Mucosa of descending colon (tissue), 3 donors: ENCODE data around the gene TULP4. TPM values are rescaled to one million over a fixed set of nuclear protein-coding genes. Genes with fewer than 3 reads are reported as not detected.

Source experiments
- ATAC-seq: fragments of 200-7000 bp; cut with Tn5 transposase; one replicate; pipeline ENCODE4 v1.9.1; 2020; ENCODE audit warnings: mild to moderate bottlenecking, moderate library complexity
- DNase-seq, 3 donors: peaks; one replicate each; pipeline ENCODE4 v3.0.0-alpha.2; 2020
- H3K36me3 ChIP-seq: fragments of 200-600 bp; one replicate; pipeline ENCODE4 v1.8.0; 2021; ENCODE audit warnings: low read depth, mild to moderate bottlenecking
- H3K4me1 ChIP-seq: fragments of 200-600 bp; one replicate; pipeline ENCODE4 v1.8.0; 2021; ENCODE audit warnings: low read depth, mild to moderate bottlenecking
- H3K4me3 ChIP-seq: fragments of 200-600 bp; one replicate; pipeline ENCODE4 v1.8.0; 2021; ENCODE audit warnings: mild to moderate bottlenecking
- H3K9me3 ChIP-seq: fragments of 200-600 bp; one replicate; pipeline ENCODE4 v1.8.0; 2021; ENCODE audit warnings: mild to moderate bottlenecking
- CTCF ChIP-seq: fragments of 200-600 bp; IDR thresholded peaks from one replicate; pipeline ENCODE4 v1.8.0; 2022; ENCODE audit warnings: antibody characterized with exemption, mild to moderate bottlenecking
- intact Hi-C, 2 donors: fragments of 100-400 bp; cut with DNase I in 1 of 2; cut with micrococcal nuclease in 1 of 2; formaldehyde crosslinking; loops; one replicate each; pipeline versions ENCODE4 v1.11.0 to v1.11.1; 2022; cut with DNase I, micrococcal nuclease
- total RNA-seq, 3 donors: library from RNA; stranded (reverse); fragmentation: NEBNext Ultra II Directional in 2 of 3; extraction: Animal tissue kit (Norgen Biotek cat#: 25700) in 2 of 3; gene quantifications; one replicate each; pipeline versions ENCODE4 v1.2.1 to v1.2.4, GENCODE V29; 2021 to 2023
- donor health status: DM: no; HTN: no; CAD: no; lungs with moderate emphysema.
- donor health status: DM: no; HTN: no; CAD: no.
- donor health status: DM: no; HTN: yes; CAD: no.

Gene TULP4
- total RNA-seq, 3 donors from 2014 or later: 70.4 to 122 (median 83.6) TPM

DNA sequence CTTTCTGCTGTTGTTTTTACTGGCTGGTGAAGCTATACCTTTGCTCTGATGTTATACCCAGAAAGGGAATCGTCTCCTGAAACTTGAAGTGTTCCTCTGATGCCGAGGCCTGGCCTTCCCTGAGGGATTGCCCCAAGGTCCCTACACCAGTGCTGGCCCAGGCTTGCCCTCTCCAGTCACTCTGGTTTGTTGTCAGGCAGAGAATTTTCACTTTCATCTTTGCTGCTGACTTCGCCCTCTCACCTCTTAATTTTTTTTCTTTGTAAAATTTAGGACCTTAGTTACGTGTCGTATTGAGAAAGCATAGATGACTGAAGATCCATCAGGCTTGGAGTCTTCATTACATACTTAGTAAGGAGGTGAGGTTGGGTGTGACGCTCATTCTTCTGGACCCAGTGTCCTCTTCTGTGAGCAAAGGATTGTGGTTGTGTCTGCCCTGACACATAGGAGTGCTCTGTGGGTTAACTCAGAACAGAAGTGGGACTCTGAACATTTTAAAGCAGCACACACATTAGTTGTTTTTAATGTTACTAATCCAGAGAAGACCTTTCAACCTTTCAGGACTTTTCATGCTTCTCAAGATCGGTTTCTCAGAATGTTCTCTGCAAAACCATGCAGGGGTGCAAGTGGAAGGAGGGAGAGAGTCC lies 45.4 kb downstream of the TULP4 start:
- no peak overlapping the region for H3K4me3 ChIP-seq
- DNase-seq: no peak
- no peak for TF ChIP-seq CTCF
- intact Hi-C loops: no loop called here
- H3K9me3 ChIP-seq: no peaks in the 10 kb centered on the region
- H3K36me3 ChIP-seq: no peaks in the 10 kb centered on the region
- peak; percentile 26 for ATAC-seq
- H3K4me1 ChIP-seq: peaks cover 7% of the 10 kb centered on the region

DNA sequence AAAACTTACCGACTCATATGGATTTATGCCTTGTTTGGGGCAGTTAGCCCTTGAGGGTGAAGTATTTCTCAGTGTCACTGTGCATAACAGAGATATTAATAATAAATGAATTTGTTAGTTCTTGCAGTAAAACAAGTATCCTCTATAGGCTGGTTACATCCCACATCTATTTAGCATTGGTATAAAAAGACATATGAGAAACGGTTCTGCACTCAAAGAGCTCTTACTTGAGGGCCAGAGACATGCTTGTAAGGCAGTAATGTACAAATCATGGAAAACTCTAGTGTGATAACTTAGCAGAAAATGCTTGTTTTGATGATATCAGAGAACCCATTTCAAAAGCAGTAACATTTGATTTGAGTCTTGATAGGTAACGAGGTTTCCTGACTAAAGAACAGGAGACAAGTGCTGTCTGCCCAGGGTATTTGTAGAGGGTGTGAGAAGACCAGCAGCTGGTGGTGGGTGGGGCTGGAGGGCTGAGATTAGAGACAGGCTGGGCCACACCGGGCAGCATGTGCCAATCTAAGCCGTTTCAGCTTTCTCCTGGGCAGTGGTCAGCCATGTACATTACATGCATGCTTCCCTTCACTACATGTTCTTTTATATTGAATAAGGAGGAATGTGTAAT lies 46.3 kb downstream of the TULP4 start:
- peak; percentile 90 for ATAC-seq

GRCh38 chr6:158361068-158361467 lies 48.8 kb downstream of the TULP4 start:
- no peak for TF ChIP-seq CTCF
- DNase-seq: no peak
- Histone ChIP-seq H3K4me1 (peaks cover 7% of the 10 kb centered on the region), H3K9me3 (no peaks in the 10 kb centered on the region), H3K36me3 (no peaks in the 10 kb centered on the region), H3K4me3 (no peak overlapping the region)
- intact Hi-C loops: no loop called here
- ATAC-seq: no peak

More for the DNA sequence above, 46.3 kb downstream of the TULP4 start:
- DNase-seq: peak in 2 of 3 donors; percentile 48 to 59
- no peak overlapping the region for H3K4me3 ChIP-seq
- TF ChIP-seq CTCF: no peak
- intact Hi-C loops: no loop called here
- H3K36me3 ChIP-seq: no peaks in the 10 kb centered on the region
- H3K9me3 ChIP-seq: no peaks in the 10 kb centered on the region
- H3K4me1 ChIP-seq: peaks cover 7% of the 10 kb centered on the region

- Histone ChIP-seq H3K4me1 (peaks cover 7% of the 10 kb centered on the region), H3K9me3 (no peaks in the 10 kb centered on the region), H3K4me3 (no peak overlapping the region), H3K36me3 (no peaks in the 10 kb centered on the region)
- intact Hi-C loops: no loop called here
- TF ChIP-seq CTCF: no peak
- ATAC-seq: no peak
- DNase-seq: no peak
These were observed 49.9 kb downstream of the TULP4 start for GRCh38 chr6:158361961-158362669.

GRCh38 chr6:158366363-158366762 lies 54.1 kb downstream of the TULP4 start:
- Histone ChIP-seq H3K9me3 (no peaks in the 10 kb centered on the region), H3K4me3 (no peak overlapping the region), H3K36me3 (no peaks in the 10 kb centered on the region), H3K4me1 (no peaks in the 10 kb centered on the region)
- TF ChIP-seq CTCF: no peak
- ATAC-seq (no peak), DNase-seq (no peak)
- intact Hi-C loops: no loop called here
